Central memory CD4-positive, alpha-beta T cell (primary cell): ENCODE measurements around the gene STK36.

Source experiments
- DNase-seq: peaks from one replicate; pipeline ENCODE4 v3.0.0; 2022

Gene STK36

GRCh38 chr2:218748741-218749441, 77.0 kb downstream of the STK36 start:
- DNase-seq, result no peak
